T-helper 2 cell (primary cell): ENCODE data around the gene MMEL1.
"Not testable (repeated sequence)": the region's sequence is repeated elsewhere in the genome, so short reads cannot be mapped to it uniquely, and the experiment has no call there.

ENCODE experiments used
- DNase-seq, 5 experiments: peaks; one replicate each; pipeline versions ENCODE4 v3.0.0 to v3.0.0-alpha.2; 2012 to 2022
- total RNA-seq, 2 donors: gene quantifications; one replicate each; lab custom pipeline; 2026; lab: John Stamatoyannopoulos, UW

Gene MMEL1
- 0.62 to 1.0 reads per million in 2 donors for total RNA-seq

- no peak for DNase-seq
These were observed at the start of gene MMEL1 for GRCh38 chr1:2632561-2633361. Gene MMEL1 (minus strand): TSS chr1:2633016. CDS start chr1:2629484, 3,532 bp downstream.

- DNase-seq = not testable (repeated sequence)
These were observed 43.9 kb upstream of the MMEL1 start for GRCh38 chr1:2676726-2677125.

GRCh38 chr1:2671656-2672055 lies 38.8 kb upstream of the MMEL1 start:
- not testable (repeated sequence) for DNase-seq

GRCh38 chr1:2659806-2660205 lies 27.0 kb upstream of the MMEL1 start:
- DNase-seq = not testable (repeated sequence)

GRCh38 chr1:2657909-2658308 lies 25.1 kb upstream of the MMEL1 start:
- not testable (repeated sequence) for DNase-seq

- DNase-seq = not testable (repeated sequence)
These were observed 24.3 kb upstream of the MMEL1 start for GRCh38 chr1:2657124-2657523.

- DNase-seq = not testable (repeated sequence)
These were observed 23.0 kb upstream of the MMEL1 start for GRCh38 chr1:2655598-2656434.

GRCh38 chr1:2654443-2654948 lies 21.7 kb upstream of the MMEL1 start:
- not testable (repeated sequence) for DNase-seq

- peak in 3 of 5 experiments; percentile 33 to 43 (median 43) for DNase-seq
These were observed 21.1 kb upstream of the MMEL1 start for GRCh38 chr1:2653741-2654442.

GRCh38 chr1:2652926-2653571 lies 20.2 kb upstream of the MMEL1 start:
- DNase-seq = not testable (repeated sequence)

GRCh38 chr1:2652152-2652925 lies 19.5 kb upstream of the MMEL1 start:
- DNase-seq = not testable (repeated sequence)

- no peak for DNase-seq
These were observed 18.3 kb upstream of the MMEL1 start for GRCh38 chr1:2650967-2651645.

- DNase-seq = no peak
These were observed 14.0 kb upstream of the MMEL1 start for GRCh38 chr1:2646837-2647236.

- DNase-seq = no peak
These were observed 13.0 kb upstream of the MMEL1 start for GRCh38 chr1:2645776-2646175.

- no peak for DNase-seq
These were observed 12.3 kb upstream of the MMEL1 start for GRCh38 chr1:2645143-2645542.

GRCh38 chr1:2644591-2645101 lies 11.8 kb upstream of the MMEL1 start:
- no peak for DNase-seq

GRCh38 chr1:2644171-2644570 lies 11.4 kb upstream of the MMEL1 start:
- DNase-seq = no peak

GRCh38 chr1:2643414-2644077 lies 10.7 kb upstream of the MMEL1 start:
- no peak for DNase-seq

GRCh38 chr1:2642560-2643413 lies 10.0 kb upstream of the MMEL1 start:
- peak; percentile 86 to 95 (median 93) for DNase-seq
